NCI-H2107 (cell line): Measurements from ENCODE around the gene CYP2C19.
"Not testable (repeated sequence)": the region's sequence is repeated elsewhere in the genome, so short reads cannot be mapped to it uniquely, and the experiment has no call there.

Source experiments
- DNase-seq: peaks from one replicate; lab custom pipeline; 2025; lab: John Stamatoyannopoulos, UW

CYP2C19 gene

GRCh38 chr10:94762393-94762792 lies at the start of gene CYP2C19:
Gene CYP2C19, plus strand, starts transcription at chr10:94762681. Its CDS starts 25 bp downstream, at chr10:94762706.
- no peak for DNase-seq

DNA sequence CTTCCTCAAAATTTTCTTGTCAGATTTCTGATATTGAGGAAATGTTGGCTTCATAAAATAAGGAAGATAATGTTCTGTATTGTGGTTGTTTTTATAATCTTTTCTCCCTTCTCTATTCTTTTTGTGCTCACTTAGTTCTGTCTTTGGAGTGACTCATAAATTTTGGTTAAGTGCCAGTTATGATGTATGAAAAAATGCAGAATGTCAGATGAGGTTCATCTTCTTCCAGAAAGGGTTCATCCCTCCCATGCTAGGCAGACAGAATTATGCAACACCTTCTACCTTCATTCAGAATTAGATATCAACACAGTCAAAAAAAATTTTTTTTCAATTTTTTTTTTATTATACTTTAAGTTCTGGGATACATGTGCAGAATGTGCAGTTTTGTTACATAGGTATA lies 36.6 kb upstream of the CYP2C19 start:
- no peak for DNase-seq

- DNase-seq, result no peak
Measured at GRCh38 chr10:94735197-94735596, 27.3 kb upstream of the CYP2C19 start.

DNA sequence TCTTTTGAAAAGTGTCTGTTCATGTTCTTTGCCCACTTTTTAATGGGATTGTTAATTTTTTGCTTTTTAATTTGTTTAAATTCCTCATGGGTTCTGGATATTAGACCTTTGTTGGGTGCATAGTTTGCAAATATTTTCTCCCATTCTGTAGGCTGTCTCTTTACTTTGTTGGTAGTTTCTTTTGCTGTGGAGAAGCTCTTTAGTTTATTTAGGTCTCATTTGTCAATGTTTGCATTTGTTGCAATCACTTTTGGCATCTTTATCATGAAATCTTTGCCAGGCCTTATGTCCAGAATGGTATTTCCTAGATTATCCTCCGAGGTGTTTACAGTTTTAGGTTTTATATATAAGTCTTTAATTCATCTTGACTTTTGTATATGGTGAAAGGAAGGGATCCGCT lies 23.9 kb upstream of the CYP2C19 start:
- DNase-seq, result no peak

DNA sequence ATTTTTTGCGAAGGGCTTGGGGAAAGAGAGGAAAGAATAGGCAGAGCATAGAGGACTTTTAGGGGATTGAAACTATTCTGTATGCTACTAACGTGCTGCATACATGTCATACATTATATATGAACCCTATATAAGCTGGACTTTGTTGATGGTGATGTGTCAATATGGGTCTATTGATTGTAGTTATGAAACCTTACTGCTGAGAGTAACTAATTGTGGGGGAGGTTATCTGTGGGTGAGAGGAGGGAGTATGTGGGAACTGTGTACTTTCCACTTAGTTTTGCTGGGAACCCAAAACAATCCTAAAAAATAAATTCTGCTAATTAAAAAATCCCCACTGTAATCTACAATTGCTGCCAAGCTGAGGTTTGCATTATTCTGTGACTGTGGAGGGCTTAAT lies 15.3 kb upstream of the CYP2C19 start:
- no peak for DNase-seq

DNA sequence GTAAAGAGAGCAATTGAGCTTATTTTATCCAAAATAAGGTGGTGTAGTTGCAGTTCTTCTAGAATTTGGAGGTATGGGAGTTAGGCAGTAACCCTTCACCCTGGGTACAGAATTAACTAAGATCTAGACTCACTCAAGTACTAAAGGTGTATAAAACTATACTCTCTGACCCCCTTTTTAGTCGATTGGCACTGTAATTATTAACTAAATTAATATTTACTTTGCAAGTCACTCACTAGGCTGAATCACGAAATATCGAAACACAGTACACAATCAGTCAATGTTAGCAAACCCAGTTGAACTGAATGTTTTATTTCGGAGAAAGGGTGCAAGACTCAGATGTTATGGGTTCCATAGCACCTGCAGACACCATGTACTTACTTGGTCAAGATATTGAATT lies 14.6 kb upstream of the CYP2C19 start:
- no peak for DNase-seq

- no peak for DNase-seq
Measured at GRCh38 chr10:94757916-94758315, 4.6 kb upstream of the CYP2C19 start.

DNA sequence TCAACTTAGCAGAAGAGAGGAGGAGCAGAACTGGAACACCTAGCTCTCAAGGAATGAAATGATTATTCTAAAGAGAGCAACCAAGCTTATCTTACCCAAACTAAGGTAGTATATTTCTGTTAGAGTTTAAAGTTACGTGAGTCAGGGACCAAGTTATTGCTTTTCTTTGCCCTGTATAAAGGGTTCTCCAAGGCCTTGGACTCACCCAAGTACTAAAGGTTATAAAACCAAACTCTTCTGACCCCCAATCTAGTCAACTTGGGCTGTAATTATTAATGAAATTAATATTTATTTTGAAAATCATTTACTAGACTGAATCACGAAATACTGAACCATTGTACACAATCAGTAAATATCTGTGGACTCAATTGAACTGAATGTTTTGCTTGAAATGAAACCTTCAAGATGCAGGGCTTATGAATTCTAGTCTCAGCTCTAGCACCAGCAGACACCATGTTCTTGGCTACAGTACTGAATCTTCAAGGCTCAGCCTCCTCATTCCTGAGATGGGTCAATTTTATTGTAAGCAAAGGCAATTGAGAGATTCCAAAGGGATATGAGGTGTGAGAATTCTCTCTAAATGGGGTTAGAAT lies 1.8 kb upstream of the CYP2C19 start:
- DNase-seq, result no peak

DNA sequence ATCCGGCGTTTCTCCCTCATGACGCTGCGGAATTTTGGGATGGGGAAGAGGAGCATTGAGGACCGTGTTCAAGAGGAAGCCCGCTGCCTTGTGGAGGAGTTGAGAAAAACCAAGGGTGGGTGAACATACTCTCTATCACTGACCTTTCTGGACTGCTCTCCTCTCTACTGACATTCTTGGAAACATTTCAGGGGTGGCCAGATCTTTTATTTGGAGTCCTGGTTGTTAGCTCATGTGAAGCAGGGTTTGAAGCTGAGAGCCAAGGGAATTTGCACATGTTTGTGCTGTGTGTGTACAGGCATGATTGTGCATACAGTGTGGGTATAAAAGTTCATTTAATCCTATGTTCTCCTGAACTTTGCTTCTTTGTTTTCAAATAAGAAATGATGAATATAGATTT lies 12.9 kb downstream of the CYP2C19 start:
- DNase-seq, result not testable (repeated sequence)

DNA sequence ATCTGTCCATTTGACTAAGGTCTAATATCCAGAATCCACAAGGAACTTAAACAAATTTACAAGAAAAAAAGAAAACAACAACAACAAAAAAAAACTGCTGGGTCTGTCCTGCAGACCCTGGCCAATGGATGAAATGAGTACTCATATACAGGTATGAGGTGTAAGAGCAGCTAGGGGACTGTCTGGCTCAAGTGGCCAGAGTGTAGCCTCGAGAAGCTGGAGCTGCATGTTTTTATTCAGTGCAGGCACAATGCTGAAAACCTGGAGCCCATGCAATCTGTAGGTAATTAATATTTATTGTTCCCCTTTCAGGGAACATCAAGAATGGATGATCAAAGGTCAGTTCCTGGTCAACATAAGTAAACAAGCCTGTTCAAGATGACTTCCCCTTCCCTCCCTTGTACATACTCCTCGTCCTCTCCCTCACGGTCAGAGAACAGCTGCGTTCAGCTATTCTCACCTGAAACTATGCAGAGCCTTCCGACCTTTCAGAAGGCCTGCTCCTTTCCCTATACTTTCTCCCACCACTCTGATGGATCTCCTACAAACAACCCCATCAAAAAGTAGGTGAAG lies 15.5 kb downstream of the CYP2C19 start:
- DNase-seq, result no peak

DNA sequence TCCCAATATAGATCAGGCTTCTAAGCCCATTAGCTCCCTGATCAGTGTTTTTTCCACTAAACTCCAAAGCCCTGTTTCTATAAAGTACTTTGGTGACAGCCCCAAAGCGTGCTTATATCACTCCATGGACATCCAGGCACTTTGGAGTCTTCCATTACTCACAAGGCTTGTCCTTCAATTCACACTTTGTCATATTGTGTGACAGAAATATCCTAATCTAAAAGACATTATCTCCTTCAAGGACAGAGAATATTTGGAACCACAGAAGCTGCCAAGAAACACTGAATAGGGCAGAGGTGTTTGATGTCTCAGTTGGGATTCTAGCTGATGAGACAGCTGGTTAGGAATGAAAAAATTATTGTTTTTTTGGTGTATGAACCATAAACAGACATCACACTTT lies 18.4 kb downstream of the CYP2C19 start:
- DNase-seq, result no peak

- DNase-seq, result no peak
Measured at GRCh38 chr10:94784256-94784655, 21.8 kb downstream of the CYP2C19 start.

DNA sequence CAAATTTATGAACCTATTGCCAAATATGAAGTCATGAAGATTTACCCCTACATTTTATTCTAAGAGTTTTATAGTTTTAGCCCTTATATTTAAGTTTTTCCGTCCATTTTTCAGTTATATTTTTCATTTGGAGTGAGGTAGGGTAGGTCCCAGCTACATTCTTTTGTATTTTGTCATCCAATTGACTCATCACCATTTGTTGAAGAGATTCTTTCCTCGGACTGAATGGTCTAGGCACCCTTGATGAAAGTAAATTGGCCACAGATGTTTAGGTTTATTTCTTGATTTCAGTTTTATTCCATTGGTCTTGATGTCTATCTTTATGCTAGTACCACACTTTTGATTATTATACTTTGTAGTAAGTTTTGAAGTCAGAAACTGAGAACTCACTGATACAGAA lies 22.7 kb downstream of the CYP2C19 start:
- no peak for DNase-seq

DNA sequence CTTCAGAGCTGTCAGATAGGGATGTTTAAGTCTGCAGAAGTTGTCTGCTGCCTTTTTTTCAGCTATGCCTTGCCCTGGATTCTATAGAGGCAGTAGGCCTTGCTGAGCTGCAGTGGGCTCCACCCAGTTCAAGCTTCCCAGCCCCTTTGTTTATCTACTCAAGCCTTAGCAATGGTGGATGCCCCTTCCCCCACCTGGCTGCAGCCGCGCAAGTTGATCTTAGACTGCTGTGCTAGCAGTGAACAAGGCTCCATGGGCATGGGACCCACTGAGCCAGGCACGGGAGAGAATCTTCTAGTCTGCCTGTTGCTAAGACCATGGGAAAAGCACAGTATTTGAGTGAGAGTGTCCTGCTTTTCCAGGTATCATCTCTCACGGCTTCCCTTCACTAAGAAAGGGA lies 38.1 kb downstream of the CYP2C19 start:
- not testable (repeated sequence) for DNase-seq

GRCh38 chr10:94803307-94803706 lies 40.8 kb downstream of the CYP2C19 start:
- no peak for DNase-seq

DNA sequence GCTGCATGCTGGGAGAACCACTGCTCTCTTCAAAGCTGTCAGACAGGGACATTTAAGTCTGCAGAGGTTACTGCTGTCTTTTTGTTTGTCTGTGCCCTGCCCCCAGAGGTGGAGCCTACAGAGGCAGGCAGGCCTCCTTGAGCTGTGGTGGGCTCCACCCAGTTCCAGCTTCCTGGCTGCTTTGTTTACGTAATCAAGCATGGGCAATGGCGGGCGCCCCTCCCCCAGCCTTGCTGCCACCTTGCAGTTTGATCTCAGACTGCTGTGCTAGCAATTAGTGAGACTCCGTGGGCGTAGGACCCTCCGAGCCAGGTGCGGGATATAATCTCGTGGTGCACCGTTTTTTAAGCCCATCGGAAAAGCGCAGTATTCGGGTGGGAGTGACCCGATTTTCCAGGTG lies 67.5 kb downstream of the CYP2C19 start:
- DNase-seq, result not testable (repeated sequence)

GRCh38 chr10:94846204-94846603 lies 83.7 kb downstream of the CYP2C19 start:
- DNase-seq, result no peak

- no peak for DNase-seq
Measured at GRCh38 chr10:94850766-94851165, 88.3 kb downstream of the CYP2C19 start.

GRCh38 chr10:94851263-94851662 lies 88.8 kb downstream of the CYP2C19 start:
- no peak for DNase-seq

- no peak for DNase-seq
Measured at GRCh38 chr10:94852438-94852837, 90.0 kb downstream of the CYP2C19 start.

- DNase-seq, result no peak
Measured at GRCh38 chr10:94853065-94853464, 90.6 kb downstream of the CYP2C19 start.

DNA sequence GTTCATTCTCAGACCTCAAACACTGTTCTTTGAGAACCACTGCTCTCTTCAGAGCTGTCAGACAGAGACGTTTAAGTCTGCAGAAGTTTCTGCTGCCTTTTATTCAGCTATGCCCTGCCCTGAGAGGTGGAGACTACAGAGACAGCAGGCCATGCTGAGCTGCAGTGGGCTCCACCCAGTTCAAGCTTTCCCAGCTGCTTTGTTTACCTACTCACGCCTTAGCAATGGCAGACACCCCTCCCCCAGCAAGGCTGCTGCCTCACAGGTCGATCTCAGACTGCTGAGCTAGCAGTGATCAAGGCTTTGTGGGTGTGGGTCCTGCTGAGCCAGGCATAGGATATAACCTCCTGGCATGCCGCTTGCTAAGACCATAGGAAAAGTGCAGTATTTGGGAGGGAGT lies 95.5 kb downstream of the CYP2C19 start:
- DNase-seq, result no peak

GRCh38 chr10:94859086-94859485 lies 96.6 kb downstream of the CYP2C19 start:
- no peak for DNase-seq

GRCh38 chr10:94878649-94879048 lies 116.2 kb downstream of the CYP2C19 start:
- no peak for DNase-seq
